HG02588 (cell line): ENCODE measurements around the gene SASS6.

Experiments
- ATAC-seq: cut with Tn5 transposase; IDR thresholded peaks from one replicate; pipeline ENCODE4 v1.9.1; 2021; ENCODE audit warnings: mild to moderate bottlenecking, moderate library complexity; ENCODE audit not compliant: unreplicated experiment

Gene SASS6

GRCh38 chr1:100132566-100133477 lies at the start of gene SASS6, which contains the start of gene TRMT13:
Gene SASS6 (minus strand): TSS chr1:100132930. CDS start chr1:100132814, 116 bp downstream.
Gene TRMT13 (plus strand): TSS chr1:100133163. CDS start chr1:100133169, 6 bp downstream.
- ATAC-seq: peak; percentile 91

- ATAC-seq: no peak
These were observed 45.4 kb upstream of the SASS6 start, which contains the start of gene LRRC39 for GRCh38 chr1:100178091-100178490. Gene LRRC39 (minus strand): TSS chr1:100178256. CDS start chr1:100168516, 9,740 bp downstream.

- ATAC-seq: no peak
These were observed 44.7 kb upstream of the SASS6 start for GRCh38 chr1:100177295-100178041.

- ATAC-seq: no peak
These were observed 35.3 kb upstream of the SASS6 start for GRCh38 chr1:100168051-100168450.

- no peak for ATAC-seq
These were observed 32.0 kb upstream of the SASS6 start for GRCh38 chr1:100164702-100165101.

GRCh38 chr1:100164216-100164615 lies 31.5 kb upstream of the SASS6 start:
- no peak for ATAC-seq

- ATAC-seq: no peak
These were observed 30.2 kb upstream of the SASS6 start for GRCh38 chr1:100162881-100163280.

- peak; percentile 70 for ATAC-seq
These were observed 19.5 kb upstream of the SASS6 start for GRCh38 chr1:100152271-100152670.

- no peak for ATAC-seq
These were observed 18.9 kb upstream of the SASS6 start for GRCh38 chr1:100151679-100152078.

GRCh38 chr1:100147875-100148274 lies 15.1 kb upstream of the SASS6 start:
- no peak for ATAC-seq

- no peak for ATAC-seq
These were observed 14.2 kb upstream of the SASS6 start for GRCh38 chr1:100146958-100147357.

GRCh38 chr1:100145116-100145515 lies 12.4 kb upstream of the SASS6 start:
- no peak for ATAC-seq

- ATAC-seq: no peak
These were observed 9.6 kb upstream of the SASS6 start for GRCh38 chr1:100142343-100142742.

- no peak for ATAC-seq
These were observed 8.5 kb upstream of the SASS6 start for GRCh38 chr1:100141192-100141591.

GRCh38 chr1:100137602-100138001 lies 4.9 kb upstream of the SASS6 start:
- no peak for ATAC-seq

- ATAC-seq: no peak
These were observed 2.1 kb upstream of the SASS6 start for GRCh38 chr1:100134872-100135271.

GRCh38 chr1:100131623-100132022 lies 1.1 kb downstream of the SASS6 start:
- no peak for ATAC-seq

GRCh38 chr1:100130552-100131077 lies 2.1 kb downstream of the SASS6 start:
- ATAC-seq: no peak

- no peak for ATAC-seq
These were observed 5.5 kb downstream of the SASS6 start for GRCh38 chr1:100127226-100127625.

- no peak for ATAC-seq
These were observed 10.6 kb downstream of the SASS6 start for GRCh38 chr1:100122177-100122576.

GRCh38 chr1:100115524-100115923 lies 17.2 kb downstream of the SASS6 start:
- no peak for ATAC-seq
